Activated effector memory CD4-positive, alpha-beta T cell treated with anti-CD3 and anti-CD28 coated beads, Interleukin-2, amount 50 U/mL, for 16 hours (primary cell): ENCODE measurements around the gene FARS2.

ENCODE experiments used
- DNase-seq: peaks from one replicate; pipeline ENCODE4 v3.0.0-alpha.2; 2020

The FARS2 gene

DNA sequence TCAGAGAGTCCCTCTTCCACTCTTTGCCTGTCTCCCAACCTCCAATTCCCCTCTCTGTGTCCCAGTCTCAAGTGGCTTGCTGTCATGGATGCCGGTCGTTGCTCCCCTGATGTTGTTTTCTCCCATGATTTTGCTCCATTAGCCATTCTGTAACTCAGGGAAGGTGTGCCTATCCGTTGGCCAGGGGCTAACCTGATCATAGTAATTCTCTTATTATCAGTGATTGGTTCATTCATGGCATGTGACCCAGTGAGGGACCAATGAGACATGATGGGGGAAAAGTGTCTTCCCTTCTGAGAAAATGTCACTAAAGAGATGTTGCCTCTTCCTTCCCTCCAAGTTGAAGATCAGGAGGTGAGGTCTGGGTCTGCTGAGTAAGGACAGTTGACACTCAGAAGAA is 214.5 kb downstream of the FARS2 start:
- DNase-seq, result no peak

DNA sequence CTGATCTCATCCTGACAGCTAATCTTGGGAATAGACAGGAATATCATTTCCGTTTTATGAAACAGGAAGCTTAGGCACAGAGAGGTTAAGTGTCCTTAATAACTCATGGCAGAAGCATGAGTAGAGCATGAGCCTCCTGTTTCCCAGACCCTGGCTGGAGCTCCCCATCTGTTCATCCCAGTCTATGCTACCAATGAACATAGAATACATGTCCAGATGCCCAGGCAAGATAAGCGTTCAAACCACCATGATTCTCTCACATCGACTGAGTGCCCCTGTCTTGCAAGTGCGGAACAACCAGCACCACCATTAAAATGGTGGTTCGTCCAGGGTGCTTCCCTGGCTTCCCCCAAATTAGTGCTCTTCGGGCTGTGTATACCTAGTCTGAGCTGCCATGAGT is 217.1 kb downstream of the FARS2 start:
- no peak for DNase-seq

DNA sequence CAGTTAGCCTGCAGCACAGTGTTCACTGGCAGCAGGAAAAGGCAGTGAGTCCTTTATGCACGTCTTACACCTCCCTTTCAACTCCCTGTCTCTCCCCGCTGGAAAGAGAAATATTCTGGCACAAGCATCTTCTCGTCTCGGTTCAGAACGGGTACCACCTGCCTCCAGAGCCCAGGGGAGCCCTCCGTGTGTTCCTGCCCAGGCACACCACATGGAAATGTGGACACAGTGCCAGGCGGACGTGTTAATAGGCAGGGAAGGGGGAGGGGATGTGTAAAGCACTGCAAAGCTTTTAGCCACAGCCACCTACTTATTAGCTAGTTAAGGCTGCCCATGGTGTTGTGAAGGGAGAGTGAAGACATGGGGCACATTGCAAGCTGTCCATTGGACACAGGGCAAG is 219.7 kb downstream of the FARS2 start:
- DNase-seq, result no peak

DNA sequence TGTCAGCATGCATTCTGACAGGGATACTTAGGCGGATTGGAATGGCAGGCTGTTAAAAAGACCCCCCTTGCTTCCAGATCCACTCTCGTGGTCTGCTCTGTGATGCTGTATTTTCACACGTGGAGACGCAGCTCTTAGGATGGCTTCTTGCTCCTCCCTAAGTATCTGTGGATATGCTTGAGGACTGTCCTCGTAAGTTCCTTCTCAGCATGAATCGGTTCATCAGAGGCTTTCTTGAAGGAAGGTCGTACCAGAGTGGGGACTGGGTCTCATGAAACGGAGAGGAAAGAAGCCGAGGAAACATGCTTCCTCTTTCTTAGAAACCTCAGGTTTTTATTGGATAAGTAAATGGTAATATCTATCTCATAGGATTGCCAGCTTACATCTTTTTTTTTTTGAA is 220.4 kb downstream of the FARS2 start:
- no peak for DNase-seq

DNA sequence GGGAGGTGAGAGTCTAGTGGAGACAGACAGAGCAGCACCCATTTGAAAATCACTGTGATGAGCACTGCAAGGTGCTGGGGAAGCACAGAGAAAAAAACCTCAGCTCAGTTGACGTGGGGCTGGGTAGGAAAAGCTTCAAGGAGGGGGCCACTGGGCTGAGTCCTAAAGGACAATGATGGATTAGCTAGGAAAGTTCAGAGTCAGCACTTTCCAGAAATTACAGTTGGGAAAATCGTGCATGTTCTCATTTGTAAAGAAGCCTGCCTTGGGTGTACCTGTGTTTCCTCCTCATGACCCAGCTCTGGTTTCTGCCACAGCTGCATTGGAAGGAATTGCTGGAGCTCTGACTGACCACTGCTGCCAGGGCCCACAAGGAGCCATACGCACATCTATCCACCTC is 221.3 kb downstream of the FARS2 start:
- DNase-seq, result no peak

DNA sequence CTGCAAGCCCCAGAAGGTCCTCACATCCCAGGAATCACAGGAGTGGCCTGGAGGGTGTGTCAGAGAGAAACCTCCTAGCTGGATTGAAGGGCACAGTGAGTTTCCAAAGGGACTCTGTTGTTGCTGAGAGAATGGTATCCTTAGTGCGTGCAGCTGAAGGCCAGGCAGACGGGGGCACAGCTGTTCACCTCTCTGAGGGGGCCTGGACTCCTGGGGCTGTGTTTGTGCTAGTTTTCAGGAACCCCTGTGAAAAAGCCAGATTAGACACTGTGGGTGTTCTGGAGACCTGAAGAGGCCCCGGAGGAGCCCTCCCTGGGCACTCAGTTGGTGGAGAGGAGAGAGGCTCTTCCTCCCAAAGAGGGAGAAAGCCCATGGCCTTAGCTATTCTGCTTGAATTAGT is 223.4 kb downstream of the FARS2 start:
- DNase-seq, result no peak

DNA sequence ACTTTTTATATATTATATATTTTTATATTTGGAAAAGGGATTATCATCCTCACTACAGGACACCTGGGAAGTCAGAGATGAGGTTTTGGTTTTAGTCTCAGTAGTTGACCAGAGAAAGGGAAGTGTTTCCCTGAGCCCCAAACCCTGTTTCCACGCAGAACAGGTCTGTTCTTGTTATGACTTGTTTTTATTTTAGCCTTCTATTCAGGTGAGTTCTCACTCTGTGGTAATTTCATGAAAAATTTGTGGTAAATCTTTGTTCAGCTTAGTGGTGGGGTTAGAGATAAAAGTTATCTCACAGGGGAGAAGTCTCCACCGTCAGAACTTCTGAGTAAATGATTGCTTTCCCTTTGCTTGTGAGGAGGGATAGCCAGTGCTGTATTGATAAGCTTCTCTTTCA is 224.9 kb downstream of the FARS2 start:
- DNase-seq, result no peak

DNA sequence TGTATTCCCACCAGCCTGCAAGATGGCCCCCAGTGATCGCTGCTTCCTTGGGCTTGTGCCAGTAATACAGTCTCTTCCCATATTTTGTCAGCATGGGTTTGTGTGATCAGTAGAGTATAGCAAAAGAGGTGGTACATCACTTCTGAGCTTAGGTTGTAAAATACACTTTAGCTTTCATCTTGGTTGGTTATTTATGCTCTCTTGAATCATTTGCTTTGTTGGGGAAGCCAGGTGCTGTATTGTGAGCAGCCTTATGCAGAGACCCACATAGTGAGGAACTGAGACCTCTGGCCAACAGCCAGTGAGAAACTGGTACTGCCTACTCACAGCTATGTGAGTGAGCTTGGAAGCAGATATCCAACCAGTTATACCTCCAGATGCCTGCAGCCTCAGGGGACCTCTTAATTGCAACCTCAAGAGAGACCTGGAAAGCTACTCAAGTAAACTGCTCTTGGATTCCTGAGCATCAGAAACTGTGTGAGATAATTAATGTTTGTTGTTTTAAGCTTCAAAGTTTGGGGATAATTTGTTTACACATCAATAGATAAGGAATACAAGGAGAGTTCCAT is 229.3 kb downstream of the FARS2 start:
- DNase-seq, result no peak

DNA sequence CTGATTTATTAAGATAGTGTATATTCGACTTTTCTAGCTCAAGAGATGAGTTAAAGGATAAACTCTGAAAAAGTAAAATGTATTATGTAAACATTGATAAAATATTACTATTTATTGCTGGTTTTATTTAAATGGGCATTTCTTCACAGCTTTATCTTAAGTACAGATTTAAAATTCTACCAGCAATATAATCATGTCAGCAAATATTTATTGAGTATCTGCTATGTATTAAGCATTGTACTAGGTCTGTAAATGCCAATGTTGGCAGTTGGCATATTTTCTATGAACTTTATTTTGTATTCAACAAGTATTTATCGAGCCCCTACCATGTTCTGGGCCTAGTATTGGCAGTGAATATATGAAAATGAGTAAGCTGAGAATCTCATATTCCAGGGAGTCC is 231.0 kb downstream of the FARS2 start:
- DNase-seq, result no peak

DNA sequence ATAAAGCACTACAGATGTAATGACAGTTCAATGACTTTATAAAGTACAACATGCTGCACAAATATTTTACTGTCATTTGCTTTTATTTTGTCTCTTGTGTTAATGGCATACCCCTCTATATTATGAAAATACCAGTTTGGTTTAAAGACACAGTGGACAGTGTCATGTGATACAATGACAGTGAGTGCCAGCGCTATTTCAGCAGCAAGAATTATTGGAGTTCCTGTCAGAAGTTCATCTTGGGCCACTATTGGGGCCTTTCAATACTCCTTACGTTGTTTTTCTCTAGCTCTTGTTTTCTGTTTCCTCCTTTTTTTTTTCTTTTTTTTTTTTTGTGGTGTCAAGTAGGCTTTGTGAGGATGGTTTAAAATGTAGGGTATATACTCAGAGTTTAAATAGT is 232.5 kb downstream of the FARS2 start:
- DNase-seq, result no peak

DNA sequence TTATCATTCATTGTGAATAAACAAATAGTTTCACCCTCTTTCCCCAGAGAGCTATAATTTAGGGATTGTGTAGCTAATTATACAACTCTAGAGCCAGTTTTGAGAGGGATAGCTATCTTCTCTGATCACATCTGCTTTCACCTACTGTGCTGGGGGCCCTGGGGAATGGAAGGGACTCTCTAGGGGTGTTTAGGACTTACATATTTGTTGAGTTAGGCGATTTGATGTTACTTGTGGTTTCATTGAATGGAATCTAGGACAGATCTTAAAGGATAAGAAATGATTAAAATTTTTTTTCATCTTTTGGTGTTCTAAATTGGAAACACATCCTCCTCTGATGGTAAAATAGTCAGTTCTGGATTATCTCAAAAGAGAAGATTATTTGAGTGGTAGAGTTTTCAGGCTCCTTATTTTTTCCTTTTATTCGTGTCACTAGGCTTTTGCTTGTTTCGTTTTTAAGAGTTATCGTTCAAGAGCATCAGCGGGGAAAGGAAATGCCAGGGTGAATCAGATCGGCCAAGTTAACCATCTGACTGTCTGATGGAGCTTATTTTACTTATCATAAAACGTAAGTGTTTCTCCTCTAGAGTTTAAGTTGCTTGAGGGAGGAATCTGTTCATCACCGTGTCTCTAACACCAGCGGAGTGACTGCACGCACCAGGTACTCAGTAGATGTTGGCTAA is 236.7 kb downstream of the FARS2 start:
- DNase-seq, result no peak

DNA sequence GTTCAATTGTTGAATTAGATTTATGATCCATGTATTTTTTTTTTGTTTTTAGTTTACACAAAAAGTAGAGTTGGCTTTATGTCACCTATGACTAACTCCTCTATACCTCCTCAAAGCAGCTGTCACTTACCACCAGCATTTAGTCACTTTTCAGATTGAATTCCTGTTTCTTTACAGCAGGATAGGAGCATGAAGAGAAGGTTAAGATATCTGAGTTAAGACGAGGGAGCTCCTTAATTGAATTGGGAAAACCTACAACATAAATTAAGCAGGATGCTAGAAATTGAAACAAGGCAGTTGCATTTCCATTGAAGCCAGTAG is 237.2 kb downstream of the FARS2 start:
- DNase-seq, result no peak

DNA sequence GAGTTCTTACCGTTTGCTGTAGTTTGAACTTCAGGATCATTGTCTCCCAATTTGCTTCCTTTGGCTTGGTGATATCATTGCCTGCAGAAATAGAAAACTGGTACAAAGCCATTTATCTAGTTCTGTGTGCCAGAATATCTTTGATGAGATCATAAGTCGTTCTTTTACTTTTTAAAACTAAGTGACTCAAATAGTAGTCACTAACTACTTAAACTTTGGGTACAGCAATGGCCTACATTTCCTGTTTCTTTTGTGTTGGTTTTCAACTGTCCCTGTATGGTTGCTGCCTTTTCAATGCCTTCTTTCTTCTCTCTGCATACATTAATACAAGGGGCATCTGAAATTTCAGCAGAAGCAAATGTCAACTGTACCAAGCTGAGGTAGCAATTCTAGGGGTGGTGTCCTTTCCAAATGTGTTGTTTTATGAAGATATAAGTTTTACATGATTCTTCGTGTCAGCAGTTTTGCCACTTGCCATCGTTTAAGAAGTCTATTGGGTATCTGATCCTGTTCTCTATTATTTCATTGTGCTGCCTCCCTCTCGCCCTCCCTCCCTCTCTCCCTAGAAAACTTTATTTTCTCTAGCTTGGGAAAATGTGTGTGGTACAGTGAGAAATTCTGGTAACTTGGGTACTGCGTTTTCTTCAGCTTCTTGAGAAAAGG is 238.5 kb downstream of the FARS2 start:
- no peak for DNase-seq

DNA sequence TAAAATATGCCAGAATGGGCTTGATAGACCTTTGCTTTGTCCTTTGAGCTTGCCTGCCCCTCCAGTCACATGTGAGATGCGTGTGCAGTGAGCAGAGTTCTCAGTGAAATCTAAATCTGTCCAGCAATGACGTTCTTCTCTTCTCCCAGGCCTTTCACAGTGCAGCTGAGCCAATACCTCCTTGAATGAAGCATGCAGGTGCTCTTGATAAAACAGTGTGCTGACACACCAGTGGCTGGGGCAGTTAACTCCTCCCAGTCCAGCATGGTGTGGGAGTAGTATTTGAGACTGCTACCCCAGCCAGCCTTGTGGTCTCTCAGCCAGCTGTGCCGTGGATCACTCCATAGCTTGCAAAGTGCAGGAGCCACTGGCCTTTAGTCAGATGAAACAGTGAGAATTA is 240.5 kb downstream of the FARS2 start:
- no peak for DNase-seq

DNA sequence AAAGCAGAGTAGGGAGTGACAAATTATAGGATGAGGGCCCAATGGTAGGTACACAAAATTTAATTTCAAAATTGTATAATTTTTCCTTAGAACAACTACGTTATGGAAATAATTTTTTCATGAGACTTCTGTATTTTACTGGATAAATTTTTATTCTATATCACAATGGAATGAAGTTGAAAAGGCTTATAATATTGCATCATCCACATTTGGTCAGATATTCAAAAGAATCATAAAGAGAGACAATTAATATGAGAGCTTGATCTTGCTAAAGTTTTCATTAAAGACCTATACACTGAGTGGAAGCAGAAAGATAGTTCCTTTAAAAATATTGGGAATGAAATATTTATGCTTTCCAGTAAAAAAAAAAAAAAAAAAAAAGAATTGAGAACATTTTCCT is 242.8 kb downstream of the FARS2 start:
- no peak for DNase-seq

DNA sequence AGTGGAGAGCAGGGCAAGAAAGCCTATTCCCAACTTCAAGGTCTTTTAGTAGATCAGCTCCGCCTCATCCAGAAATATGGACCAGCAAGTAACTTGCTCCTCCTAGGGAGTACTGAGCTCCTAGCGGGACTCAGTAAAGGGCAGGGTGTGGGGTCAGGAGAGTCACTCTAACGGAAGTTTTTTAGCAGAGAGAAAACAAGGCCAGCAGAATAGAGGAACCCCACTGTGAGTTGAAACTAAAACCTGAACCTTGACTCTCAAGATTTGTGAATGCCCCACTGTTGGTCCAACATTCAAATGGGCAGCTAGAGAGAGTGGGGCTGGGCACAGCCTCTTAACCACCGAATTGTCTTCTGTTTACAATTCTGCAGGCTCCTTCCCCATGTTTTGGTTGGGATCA is 244.8 kb downstream of the FARS2 start:
- no peak for DNase-seq

DNA sequence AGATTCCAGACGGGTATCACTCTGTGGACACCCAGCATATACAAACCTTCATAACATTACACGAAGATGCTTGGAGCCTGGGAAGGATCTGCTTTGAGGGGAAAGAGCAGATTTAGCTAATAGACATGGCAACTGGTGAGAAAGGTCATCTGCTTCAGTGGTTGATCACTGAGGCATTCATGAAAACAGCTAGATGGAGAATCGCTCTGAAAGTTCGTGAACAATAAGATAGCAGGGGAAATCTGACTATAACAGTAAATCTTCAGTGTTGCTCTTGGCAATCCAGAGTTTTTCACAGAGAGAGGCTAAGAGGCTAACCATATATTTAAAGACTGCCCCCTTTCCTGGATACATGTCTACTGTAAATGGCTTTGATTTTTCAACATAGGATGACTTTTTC is 245.3 kb downstream of the FARS2 start:
- DNase-seq, result no peak

DNA sequence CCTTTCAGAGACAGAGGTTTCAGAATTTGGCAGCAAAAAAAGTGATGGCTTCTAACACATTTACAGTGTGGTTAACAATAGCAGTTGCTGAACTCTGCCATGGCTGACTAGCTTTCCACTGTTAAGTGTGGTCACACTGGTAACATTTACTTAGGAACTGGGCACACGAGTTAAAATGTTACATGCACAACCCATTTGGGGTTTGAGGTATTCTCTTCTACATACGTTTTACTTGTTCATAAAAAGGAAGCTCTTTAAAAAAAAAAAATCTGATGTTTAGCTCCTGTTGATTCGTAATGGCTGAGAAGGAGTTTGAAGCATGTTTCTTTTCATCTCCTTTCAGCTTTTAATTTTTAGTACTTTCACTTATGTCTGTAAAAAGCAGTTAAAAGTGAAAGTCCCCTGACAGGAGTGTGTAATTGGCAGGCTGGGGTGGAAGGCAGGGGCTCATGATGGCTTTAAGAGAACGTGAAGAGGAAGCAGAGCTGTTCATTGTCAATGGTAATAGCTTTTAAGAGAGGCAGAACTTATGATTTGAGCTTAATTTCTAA is 245.9 kb downstream of the FARS2 start:
- DNase-seq, result no peak

DNA sequence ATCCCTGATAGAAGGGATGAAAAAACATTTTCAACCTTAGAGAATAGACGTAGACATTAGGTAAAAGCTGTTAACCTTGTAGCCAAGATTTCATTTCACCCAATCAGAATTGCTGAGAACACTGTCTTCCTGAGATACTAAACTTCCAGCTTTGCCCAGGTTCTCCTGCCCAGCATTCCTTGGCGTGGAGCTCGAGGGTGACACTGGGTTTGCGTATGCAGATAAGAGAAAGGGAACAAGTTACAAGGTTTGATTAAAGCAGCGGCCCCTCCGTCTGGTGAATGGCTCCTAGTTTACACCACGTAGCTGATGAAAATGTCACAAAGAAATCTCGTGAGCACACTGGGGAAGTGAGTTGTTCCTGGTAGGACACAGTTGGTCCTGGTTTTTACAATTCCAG is 247.8 kb downstream of the FARS2 start:
- DNase-seq, result no peak

DNA sequence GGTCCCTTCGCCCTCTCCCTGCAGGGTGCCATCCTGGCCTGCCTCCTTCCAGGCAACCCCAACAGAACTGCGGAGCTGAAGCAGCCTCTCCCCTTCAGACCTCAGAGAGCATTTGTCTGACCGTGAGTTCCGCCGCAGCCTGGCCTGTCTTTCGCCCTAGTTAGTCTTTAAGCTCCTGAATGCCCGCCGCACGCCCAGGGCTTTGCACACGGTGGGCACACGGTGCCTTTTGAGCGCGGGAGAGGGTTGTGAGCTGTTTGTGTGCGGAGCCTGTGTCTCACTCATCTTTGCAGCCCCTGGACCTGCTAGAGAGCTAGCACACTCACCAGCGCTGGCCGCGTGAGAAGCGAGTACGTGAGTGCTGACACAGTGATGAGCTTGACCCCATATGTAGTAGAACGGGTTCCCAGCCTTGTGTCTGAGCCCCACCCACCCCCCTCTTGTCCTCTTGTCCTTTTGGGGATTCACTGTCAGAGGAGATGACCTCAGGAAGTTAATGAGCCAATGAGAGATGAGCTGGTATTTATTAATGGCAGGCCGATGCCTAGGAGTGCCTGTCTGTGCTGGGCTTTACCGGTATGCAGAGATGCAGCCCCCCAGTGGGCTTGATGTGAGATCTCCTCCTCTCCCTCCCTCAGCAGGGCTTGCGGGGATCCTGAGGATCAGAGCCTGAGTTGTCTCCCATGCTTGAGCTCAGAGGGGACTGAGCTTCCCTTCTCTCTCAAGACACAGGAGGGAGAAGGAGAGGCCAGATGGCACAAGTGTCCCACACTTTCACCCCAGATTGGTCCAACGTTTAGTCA is 249.2 kb downstream of the FARS2 start:
- DNase-seq, result no peak

DNA sequence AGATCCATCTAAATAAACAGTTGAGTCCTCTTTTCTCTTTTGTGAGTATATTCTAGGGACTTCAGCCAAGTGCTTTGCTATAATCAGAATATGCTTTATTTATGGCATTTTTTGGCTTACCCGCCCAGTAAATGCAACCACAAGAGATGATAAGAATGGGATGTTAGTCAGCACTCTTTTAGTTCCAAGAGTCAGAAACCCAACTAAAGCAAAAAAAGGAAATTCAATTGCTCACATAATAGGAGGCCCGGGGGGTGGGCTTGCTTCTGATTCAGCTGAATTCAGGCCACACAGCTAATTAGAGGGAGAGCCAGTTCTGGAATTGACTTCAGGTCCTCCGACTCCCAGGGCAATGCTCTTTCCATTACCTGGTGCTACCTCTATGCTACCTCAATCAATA is 250.6 kb downstream of the FARS2 start:
- DNase-seq, result no peak

DNA sequence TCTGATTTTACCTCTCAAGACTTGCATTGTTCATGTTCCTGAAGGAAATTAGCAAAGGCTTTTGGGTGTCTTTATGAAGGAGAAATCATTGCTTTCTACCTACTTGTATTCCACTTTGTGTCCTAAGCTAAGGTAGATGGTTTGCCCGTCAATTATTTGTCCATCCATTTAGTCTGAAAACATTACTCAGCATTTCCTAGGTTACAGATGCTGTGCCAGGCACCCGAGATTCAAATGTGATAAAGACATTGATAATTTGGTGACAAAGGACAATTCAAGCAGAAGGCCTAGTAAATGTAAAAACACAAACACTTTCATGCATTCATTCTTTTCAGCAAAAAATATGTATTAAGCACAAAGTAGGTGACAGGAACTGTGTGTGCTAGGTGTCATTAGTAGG is 251.1 kb downstream of the FARS2 start:
- no peak for DNase-seq

DNA sequence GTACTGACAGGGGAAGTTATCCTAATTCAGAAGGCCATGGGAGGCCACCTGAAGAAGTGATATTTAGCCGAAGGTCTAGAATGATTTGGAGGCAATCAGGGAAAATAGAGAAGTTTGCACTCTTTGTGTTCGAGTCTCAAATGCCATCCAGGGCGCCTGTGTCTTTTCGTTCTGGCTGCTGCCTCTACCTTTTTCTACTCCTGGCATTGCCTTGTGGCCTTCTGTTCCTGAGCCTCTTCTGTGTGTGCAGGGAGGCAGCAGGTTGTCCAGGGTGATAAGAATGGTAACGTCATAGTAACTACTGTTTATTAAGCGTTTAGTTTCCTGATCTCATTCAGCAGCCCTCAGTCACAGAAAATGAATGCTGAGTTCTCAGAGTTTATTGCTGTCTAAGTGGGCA is 252.1 kb downstream of the FARS2 start:
- DNase-seq, result no peak

DNA sequence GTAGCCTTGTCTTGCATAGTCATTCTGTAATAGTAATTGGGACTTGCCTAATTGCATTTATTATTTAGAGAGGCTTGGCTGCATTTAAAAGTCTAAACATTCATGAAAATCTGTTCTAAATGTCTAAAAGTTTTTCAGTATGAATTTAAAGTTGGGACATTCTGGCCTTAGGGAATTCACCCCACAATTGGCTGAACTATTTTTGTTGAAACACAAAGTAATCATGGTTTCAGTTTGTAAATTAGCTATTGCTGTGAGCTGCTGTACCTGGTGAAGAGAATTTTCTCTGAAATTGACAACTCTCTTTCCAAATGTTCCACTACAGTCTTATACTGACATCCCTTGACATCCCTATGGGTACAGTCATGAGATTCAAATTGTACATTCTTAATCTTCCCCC is 253.0 kb downstream of the FARS2 start:
- no peak for DNase-seq
